ENCODE results near the gene OR51A4. TPM values are rescaled to one million over a fixed set of nuclear protein-coding genes. Genes with fewer than 3 reads are reported as not detected.

The OR51A4 gene
- total and polyA plus RNA-seq, 8 donors = not detected

DNA sequence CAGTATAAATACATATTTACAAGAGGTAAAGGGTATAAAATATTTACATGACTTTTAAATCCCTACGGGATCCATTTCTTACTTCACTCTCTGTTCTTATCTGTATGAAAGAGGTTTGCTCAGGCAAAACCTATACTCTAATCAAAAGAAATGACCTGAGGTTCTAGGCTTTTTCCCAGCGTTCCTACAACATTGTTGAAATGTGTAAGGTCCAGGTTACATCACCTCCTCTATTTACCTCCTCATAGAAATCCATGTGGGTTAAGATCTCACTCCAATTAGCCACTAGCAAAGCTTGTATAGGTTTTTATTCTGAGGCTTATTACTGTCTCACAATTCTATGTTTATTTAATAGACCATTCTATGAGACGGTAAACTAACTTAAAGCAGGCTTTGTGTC lies 35.3 kb upstream of the OR51A4 start:
- H3K27me3 ChIP-seq = no peaks in the 10 kb centered on the region
- peaks cover 0 to 14% (median 4%) of the 10 kb centered on the region in 4 donors for H3K4me1 ChIP-seq
- WGBS, 5 donors = 32 to 48% (median 41%) methylated on average over 3 of the region's 3 CpGs
- H3K27ac ChIP-seq = no peak overlapping the region
- no peak overlapping the region for H3K4me3 ChIP-seq
- no peaks in the 10 kb centered on the region for H3K9me3 ChIP-seq
- no peaks in the 10 kb centered on the region for H3K36me3 ChIP-seq
- intact Hi-C loops (cut with DNase I; ENCODE audit: low total_unique reads) = no loop called here
- no peak for DNase-seq
- TF ChIP-seq, protein P1, sequence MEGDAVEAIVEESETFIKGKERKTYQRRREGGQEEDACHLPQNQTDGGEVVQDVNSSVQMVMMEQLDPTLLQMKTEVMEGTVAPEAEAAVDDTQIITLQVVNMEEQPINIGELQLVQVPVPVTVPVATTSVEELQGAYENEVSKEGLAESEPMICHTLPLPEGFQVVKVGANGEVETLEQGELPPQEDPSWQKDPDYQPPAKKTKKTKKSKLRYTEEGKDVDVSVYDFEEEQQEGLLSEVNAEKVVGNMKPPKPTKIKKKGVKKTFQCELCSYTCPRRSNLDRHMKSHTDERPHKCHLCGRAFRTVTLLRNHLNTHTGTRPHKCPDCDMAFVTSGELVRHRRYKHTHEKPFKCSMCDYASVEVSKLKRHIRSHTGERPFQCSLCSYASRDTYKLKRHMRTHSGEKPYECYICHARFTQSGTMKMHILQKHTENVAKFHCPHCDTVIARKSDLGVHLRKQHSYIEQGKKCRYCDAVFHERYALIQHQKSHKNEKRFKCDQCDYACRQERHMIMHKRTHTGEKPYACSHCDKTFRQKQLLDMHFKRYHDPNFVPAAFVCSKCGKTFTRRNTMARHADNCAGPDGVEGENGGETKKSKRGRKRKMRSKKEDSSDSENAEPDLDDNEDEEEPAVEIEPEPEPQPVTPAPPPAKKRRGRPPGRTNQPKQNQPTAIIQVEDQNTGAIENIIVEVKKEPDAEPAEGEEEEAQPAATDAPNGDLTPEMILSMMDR (IDR thresholded peaks at IDR 0.05) = no peak
- no peak for TF ChIP-seq POLR2A (IDR thresholded peaks at IDR 0.05)

DNA sequence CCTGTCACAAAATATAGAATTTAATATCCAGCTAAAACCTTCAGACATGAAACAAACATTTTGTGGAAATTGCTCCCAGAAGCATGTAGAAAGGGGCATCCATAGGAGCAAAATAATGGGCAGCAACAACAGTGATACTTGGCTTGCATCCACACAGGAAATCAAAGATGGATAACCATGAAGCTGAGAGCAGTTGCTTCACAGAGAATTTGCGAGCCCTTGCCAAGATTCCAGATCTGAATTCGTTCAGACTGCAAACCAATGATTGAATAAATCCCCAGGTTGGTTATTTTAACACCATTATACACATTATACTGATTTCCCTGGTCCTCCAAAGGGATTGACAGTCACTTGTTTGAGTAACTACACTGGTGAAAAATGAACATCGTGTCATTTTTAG lies 31.6 kb upstream of the OR51A4 start:
- H3K4me1 ChIP-seq = peaks cover 0 to 14% (median 4%) of the 10 kb centered on the region in 4 donors
- DNase-seq = no peak
- WGBS, 5 donors = 45 to 62% (median 57%) methylated on average over 3 of the region's 3 CpGs
- H3K36me3 ChIP-seq = no peaks in the 10 kb centered on the region
- no peak overlapping the region for H3K27ac ChIP-seq
- intact Hi-C loops (cut with DNase I; ENCODE audit: low total_unique reads) = no loop called here
- TF ChIP-seq POLR2A (IDR thresholded peaks at IDR 0.05) = no peak
- TF ChIP-seq POLR2AphosphoS5 (IDR thresholded peaks at IDR 0.05) = no peak
- TF ChIP-seq, protein P1 (IDR thresholded peaks at IDR 0.05) = no peak
- no peak for TF ChIP-seq EP300 (IDR thresholded peaks at IDR 0.05)
- H3K9me3 ChIP-seq = no peaks in the 10 kb centered on the region
- H3K27me3 ChIP-seq = no peaks in the 10 kb centered on the region
- no peak overlapping the region for H3K4me3 ChIP-seq

DNA sequence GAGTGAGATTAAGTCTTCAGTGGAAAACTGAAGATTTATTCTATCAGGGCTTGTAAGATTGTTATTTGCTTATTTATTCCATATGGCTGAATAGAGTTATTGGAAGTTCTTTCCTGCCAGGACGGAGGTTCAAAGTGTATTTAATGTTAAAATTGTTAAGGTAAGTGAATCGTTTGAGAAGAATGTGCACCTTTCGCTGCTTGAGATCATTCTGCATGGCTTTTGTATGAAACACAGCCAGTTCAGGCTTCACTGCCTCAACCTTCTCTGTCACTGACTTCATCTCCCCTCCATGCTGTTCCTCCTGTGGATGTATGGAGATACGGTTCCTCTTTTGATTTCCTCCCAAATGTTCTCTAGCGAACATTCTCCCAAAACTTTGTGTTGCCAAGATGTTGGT lies 28.0 kb upstream of the OR51A4 start:
- 82 to 89% (median 84%) methylated on average over 5 of the region's 5 CpGs for WGBS, 5 donors
- Histone ChIP-seq H3K4me1 (no peaks in the 10 kb centered on the region), H3K27ac (no peak overlapping the region), H3K4me3 (no peak overlapping the region), H3K27me3 (no peaks in the 10 kb centered on the region), H3K9me3 (no peaks in the 10 kb centered on the region), H3K36me3 (no peaks in the 10 kb centered on the region)
- TF ChIP-seq EP300 (IDR thresholded peaks at IDR 0.05) = no peak
- TF ChIP-seq POLR2A (IDR thresholded peaks at IDR 0.05) = no peak
- TF ChIP-seq POLR2AphosphoS5 (IDR thresholded peaks at IDR 0.05) = no peak
- TF ChIP-seq, protein P1 (IDR thresholded peaks at IDR 0.05) = no peak
- intact Hi-C loops (cut with DNase I; ENCODE audit: low total_unique reads) = no loop called here
- DNase-seq = no peak

- Histone ChIP-seq H3K9me3 (peaks cover 0 to 4% (median 0%) of the 10 kb centered on the region in 4 donors), H3K36me3 (no peaks in the 10 kb centered on the region), H3K4me1 (no peaks in the 10 kb centered on the region), H3K27ac (no peak overlapping the region), H3K4me3 (no peak overlapping the region), H3K27me3 (no peaks in the 10 kb centered on the region)
- DNase-seq = peak in 1 of 2 donors; percentile 10
- no peak for TF ChIP-seq EP300 (IDR thresholded peaks at IDR 0.05)
- no peak for TF ChIP-seq POLR2A (IDR thresholded peaks at IDR 0.05)
- 49 to 71% (median 60%) methylated on average over 1 of the region's 1 CpG for WGBS, 5 donors
- intact Hi-C loops (cut with DNase I; ENCODE audit: low total_unique reads) = no loop called here
Measured at GRCh38 chr11:4962816-4963215, 15.4 kb upstream of the OR51A4 start.

DNA sequence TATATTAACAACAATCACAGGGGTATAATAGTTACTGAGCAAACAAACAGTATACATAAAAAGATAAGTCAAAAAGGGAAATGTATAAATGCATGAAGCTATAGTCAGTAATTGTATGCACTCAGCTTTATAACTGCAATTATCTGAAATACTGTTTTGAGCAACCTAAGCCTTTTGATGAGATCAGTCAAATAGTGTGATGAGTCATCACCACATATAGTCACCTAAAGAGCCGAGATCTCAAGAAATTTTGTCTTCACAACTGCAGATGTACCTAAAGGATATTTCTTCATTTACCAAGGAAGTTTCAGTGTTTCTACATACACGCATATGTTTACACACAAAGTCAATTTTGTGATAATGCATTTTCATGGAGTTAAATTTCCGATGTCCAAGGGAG lies 13.5 kb upstream of the OR51A4 start:
- DNase-seq = no peak
- H3K4me3 ChIP-seq = no peak overlapping the region
- no peaks in the 10 kb centered on the region for H3K27me3 ChIP-seq
- H3K36me3 ChIP-seq = no peaks in the 10 kb centered on the region
- no peaks in the 10 kb centered on the region for H3K4me1 ChIP-seq
- TF ChIP-seq POLR2A (IDR thresholded peaks at IDR 0.05) = no peak
- no peak for TF ChIP-seq EP300 (IDR thresholded peaks at IDR 0.05)
- no peak for TF ChIP-seq POLR2AphosphoS5 (IDR thresholded peaks at IDR 0.05)
- TF ChIP-seq, protein P1 (IDR thresholded peaks at IDR 0.05) = no peak
- peaks cover 0 to 4% (median 0%) of the 10 kb centered on the region in 4 donors for H3K9me3 ChIP-seq
- H3K27ac ChIP-seq = no peak overlapping the region
- WGBS, 5 donors = 56 to 64% (median 59%) methylated on average over 3 of the region's 3 CpGs
- intact Hi-C loops (cut with DNase I; ENCODE audit: low total_unique reads) = no loop called here

Data from stomach (tissue), 9 donors.